ENCODE measurements around the gene TMEM87A. TPM values are rescaled to one million over a fixed set of nuclear protein-coding genes. Genes with fewer than 3 reads are reported as not detected.
"Not testable (repeated sequence)": the region's sequence is repeated elsewhere in the genome, so short reads cannot be mapped to it uniquely, and the experiment has no call there.

The TMEM87A gene
- total and polyA plus RNA-seq, 9 donors = 31.4 to 74.3 (median 43.0) TPM

- 87 to 98% (median 98%) methylated on average over 1 of the region's 1 CpG for WGBS, 3 donors
- TF ChIP-seq EP300 (IDR thresholded peaks at IDR 0.05) = no peak
- no peak for TF ChIP-seq CTCF (IDR thresholded peaks at IDR 0.05)
- no peak for TF ChIP-seq POLR2A (IDR thresholded peaks at IDR 0.05)
- DNase-seq = no peak
- Histone ChIP-seq H3K9me3 (no peaks in the 10 kb centered on the region), H3K4me3 (no peak overlapping the region), H3K27me3 (no peaks in the 10 kb centered on the region), H3K36me3 (no peaks in the 10 kb centered on the region), H3K27ac (no peak overlapping the region), H3K4me1 (ENCODE audit: insufficient read depth) (no peaks in the 10 kb centered on the region)
- intact Hi-C loops (cut with DNase I) = no loop called here
These were observed 41.6 kb upstream of the TMEM87A start for GRCh38 chr15:42314818-42315217.

GRCh38 chr15:42313463-42313862 is 40.2 kb upstream of the TMEM87A start:
- WGBS, 3 donors = 48 to 52% (median 51%) methylated on average over 3 of the region's 3 CpGs
- intact Hi-C loops (cut with DNase I) = no loop called here
- Histone ChIP-seq H3K4me1 (ENCODE audit: insufficient read depth) (no peaks in the 10 kb centered on the region), H3K36me3 (no peaks in the 10 kb centered on the region), H3K27me3 (no peaks in the 10 kb centered on the region), H3K27ac (no peak overlapping the region), H3K4me3 (no peak overlapping the region), H3K9me3 (no peaks in the 10 kb centered on the region)
- no peak for TF ChIP-seq CTCF (IDR thresholded peaks at IDR 0.05)
- no peak for TF ChIP-seq POLR2A (IDR thresholded peaks at IDR 0.05)
- TF ChIP-seq EP300 (IDR thresholded peaks at IDR 0.05) = no peak
- no peak for DNase-seq

GRCh38 chr15:42306681-42307080 is 33.4 kb upstream of the TMEM87A start:
- no peaks in the 10 kb centered on the region for H3K27me3 ChIP-seq
- no peaks in the 10 kb centered on the region for H3K4me1 ChIP-seq (ENCODE audit: insufficient read depth)
- intact Hi-C loops (cut with DNase I) = no loop called here
- WGBS, 3 donors = 63 to 81% (median 74%) methylated on average over 1 of the region's 1 CpG
- no peaks in the 10 kb centered on the region for H3K9me3 ChIP-seq
- no peak overlapping the region for H3K4me3 ChIP-seq
- TF ChIP-seq POLR2A (IDR thresholded peaks at IDR 0.05) = no peak
- TF ChIP-seq EP300 (IDR thresholded peaks at IDR 0.05) = no peak
- no peak for TF ChIP-seq CTCF (IDR thresholded peaks at IDR 0.05)
- DNase-seq = no peak
- H3K27ac ChIP-seq = no peak overlapping the region
- no peaks in the 10 kb centered on the region for H3K36me3 ChIP-seq

GRCh38 chr15:42301004-42301403 is 27.8 kb upstream of the TMEM87A start:
- intact Hi-C loops (cut with DNase I); H3K27me3 ChIP-seq: not testable (repeated sequence)

GRCh38 chr15:42289166-42289565 is 15.9 kb upstream of the TMEM87A start:
- no peaks in the 10 kb centered on the region for H3K9me3 ChIP-seq
- DNase-seq = no peak
- no peak overlapping the region for H3K27ac ChIP-seq
- TF ChIP-seq CTCF (IDR thresholded peaks at IDR 0.05) (no peak), POLR2A (IDR thresholded peaks at IDR 0.05) (no peak), EP300 (IDR thresholded peaks at IDR 0.05) (no peak)
- intact Hi-C loops (cut with DNase I) = no loop called here
- H3K27me3 ChIP-seq = no peaks in the 10 kb centered on the region
- no peaks in the 10 kb centered on the region for H3K36me3 ChIP-seq
- no peak overlapping the region for H3K4me3 ChIP-seq
- 95 to 100% (median 97%) methylated on average over 1 of the region's 1 CpG for WGBS, 3 donors
- H3K4me1 ChIP-seq (ENCODE audit: insufficient read depth) = no peaks in the 10 kb centered on the region

More at GRCh38 chr15:42301004-42301403, 27.8 kb upstream of the TMEM87A start:
- 76 to 97% (median 96%) methylated on average over 4 of the region's 4 CpGs for WGBS, 3 donors
- not testable (repeated sequence) for H3K9me3 ChIP-seq; H3K36me3 ChIP-seq; H3K4me1 ChIP-seq (ENCODE audit: insufficient read depth); DNase-seq; H3K4me3 ChIP-seq; H3K27ac ChIP-seq

Data from ovary (tissue), 9 donors.